Measurements from ENCODE around the gene NAALADL2.

Gene NAALADL2

GRCh38 chr3:174891524-174892203 is 32.5 kb downstream of the NAALADL2 start:
- no peak for DNase-seq

- no peak for DNase-seq
These were observed 47.9 kb downstream of the NAALADL2 start for GRCh38 chr3:174907027-174907426.

- DNase-seq: no peak
These were observed 48.7 kb downstream of the NAALADL2 start for GRCh38 chr3:174907628-174908407.

GRCh38 chr3:174931473-174932353 is 72.6 kb downstream of the NAALADL2 start:
- no peak for DNase-seq

GRCh38 chr3:174936590-174936989 is 77.5 kb downstream of the NAALADL2 start:
- no peak for DNase-seq

GRCh38 chr3:174937478-174937877 is 78.3 kb downstream of the NAALADL2 start:
- no peak for DNase-seq

GRCh38 chr3:174938102-174938501 is 79.0 kb downstream of the NAALADL2 start:
- no peak for DNase-seq

GRCh38 chr3:174940151-174940550 is 81.0 kb downstream of the NAALADL2 start:
- no peak for DNase-seq

GRCh38 chr3:174945276-174945675 is 86.1 kb downstream of the NAALADL2 start:
- no peak for DNase-seq

GRCh38 chr3:174945951-174946350 is 86.8 kb downstream of the NAALADL2 start:
- DNase-seq: no peak

GRCh38 chr3:174949523-174949922 is 90.4 kb downstream of the NAALADL2 start:
- no peak for DNase-seq

GRCh38 chr3:174951034-174951433 is 91.9 kb downstream of the NAALADL2 start:
- DNase-seq: no peak

GRCh38 chr3:174951498-174952005 is 92.4 kb downstream of the NAALADL2 start:
- no peak for DNase-seq

- DNase-seq: no peak
These were observed 93.9 kb downstream of the NAALADL2 start for GRCh38 chr3:174953068-174953467.

- no peak for DNase-seq
These were observed 96.4 kb downstream of the NAALADL2 start for GRCh38 chr3:174955513-174956016.

- no peak for DNase-seq
These were observed 97.9 kb downstream of the NAALADL2 start for GRCh38 chr3:174957081-174957480.

- DNase-seq: no peak
These were observed 98.4 kb downstream of the NAALADL2 start for GRCh38 chr3:174957551-174958001.

- DNase-seq: no peak
These were observed 99.7 kb downstream of the NAALADL2 start for GRCh38 chr3:174958671-174959328.

GRCh38 chr3:174959556-174960065 is 100.5 kb downstream of the NAALADL2 start:
- no peak for DNase-seq

GRCh38 chr3:174960898-174961297 is 101.8 kb downstream of the NAALADL2 start:
- DNase-seq: no peak

- DNase-seq: no peak
These were observed 114.3 kb downstream of the NAALADL2 start for GRCh38 chr3:174973465-174973864.

GRCh38 chr3:174986685-174987084 is 127.6 kb downstream of the NAALADL2 start:
- DNase-seq: no peak

All from activated CD4-positive, alpha-beta T cell treated with anti-CD3 and anti-CD28 coated beads, Interleukin-2, Interleukin-6, amounts not matched to agents 100 ng/mL and 50 ng/mL, durations not matched to agents 16 hours and 8 hours (primary cell).